ENCODE measurements around the gene PWWP2B. TPM values are rescaled to one million over a fixed set of nuclear protein-coding genes. Genes with fewer than 3 reads are reported as not detected.
A peak's percentile ranks its signal among the peaks of the same experiment; 100 is the strongest.

PWWP2B gene
- polyA plus RNA-seq, 2 of the 4 experiments (the other 2 are of a cell fraction): 2.8 to 7.3 TPM

DNA sequence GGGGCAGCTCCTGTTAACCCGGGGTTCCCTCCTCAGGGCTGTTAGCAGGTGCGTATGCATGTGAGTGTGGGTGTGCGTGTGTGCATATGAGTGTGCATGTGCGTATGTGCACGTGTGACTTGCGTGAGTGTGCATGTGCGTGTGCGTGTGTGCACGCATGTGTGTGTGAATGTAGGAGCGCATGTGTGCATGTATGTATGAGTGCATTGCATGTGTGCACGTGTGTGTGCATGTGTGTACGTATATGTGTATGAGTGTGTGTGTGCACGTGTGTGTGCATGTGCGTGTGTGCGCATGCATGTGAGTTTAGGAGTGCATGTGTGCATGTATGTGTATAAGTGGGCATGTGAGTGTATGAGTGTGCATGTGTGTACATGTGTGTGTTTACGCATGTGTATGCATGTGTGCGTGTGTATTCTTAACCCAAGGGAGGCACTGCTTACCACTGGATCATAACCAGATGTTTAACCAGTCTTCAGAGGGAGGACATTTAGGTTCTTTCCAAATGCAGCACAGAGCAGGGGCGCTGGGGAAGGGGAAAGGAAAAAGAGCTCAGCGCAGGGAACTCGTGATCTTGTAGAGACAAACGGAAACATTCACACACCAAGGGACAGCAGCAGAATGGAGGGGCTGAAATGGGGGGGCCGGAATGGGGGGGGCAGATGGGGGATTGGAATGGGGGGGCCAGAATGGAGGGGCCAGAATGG is 45.0 kb downstream of the PWWP2B start:
- FAIRE-seq: no peak
- no peak overlapping the region for H3K27ac ChIP-seq
- TF ChIP-seq POLR2A (IDR thresholded peaks at IDR 0.05; ENCODE audit: low read length) (no peak), SMC3 (IDR thresholded peaks at IDR 0.05) (no peak), ZC3H11A (IDR thresholded peaks at IDR 0.05) (no peak), TP53 (CRISPR knock-in tag; IDR thresholded peaks at IDR 0.05) (no peak), NR3C1 (IDR thresholded peaks at IDR 0.05) (no peak), ESRRA (IDR thresholded peaks at IDR 0.05; ENCODE audit: borderline replicate concordance, low read length) (no peak), KDM1A (IDR thresholded peaks at IDR 0.05; ENCODE audit: low read depth) (no peak)
- no peak overlapping the region for H3K4me3 ChIP-seq
- no peak overlapping the region for H3K4me2 ChIP-seq
- no peaks in the 10 kb centered on the region for H3K9me3 ChIP-seq
- no peak for DNase-seq (ENCODE audit: low read depth in 1 of 2, low spot score in 1 of 2)
- WGBS (ENCODE audit: missing lambda C conversion rate): 90% methylated on average over 21 of the region's 22 CpGs
- ChIA-PET CTCF (interaction anchor here (0.7 to 2.1 kb wide), 9 partner anchors 10 to 54 kb away, joined by 3 to 10 read pairs (median 3); no protein-coding TSS in a partner anchor), POLR2A (no interaction called here)
- H3K4me1 ChIP-seq: peaks cover 35% of the 10 kb centered on the region
- ATAC-seq: no peak

DNA sequence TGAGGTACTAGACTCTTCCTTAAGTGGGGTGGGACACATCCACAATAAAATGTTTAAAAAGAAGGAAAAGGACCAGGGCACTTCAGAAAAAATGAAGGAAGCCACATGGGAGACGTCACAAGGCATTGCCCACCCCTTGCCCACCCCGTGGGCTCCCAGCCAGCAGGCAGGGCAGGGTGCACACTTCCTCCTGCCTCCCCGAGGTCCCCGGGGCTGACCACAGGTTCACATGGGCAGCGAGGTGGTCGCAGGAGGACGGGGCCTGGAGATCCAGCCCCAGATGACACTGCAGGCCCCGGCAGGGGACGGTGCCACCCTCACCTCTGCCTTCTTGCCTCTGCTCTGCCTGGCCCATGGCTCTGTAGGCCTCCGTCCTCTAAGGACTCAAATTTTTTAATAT is 45.6 kb downstream of the PWWP2B start:
- 84% methylated on average over 3 of the region's 10 CpGs for WGBS (ENCODE audit: missing lambda C conversion rate)
- Histone ChIP-seq H3K4me2 (no peak overlapping the region), H3K27ac (peak overlapping the region in 1 of 2 experiments; percentile 4; a peak in 1 of 6 replicates), H3K9me3 (no peaks in the 10 kb centered on the region), H3K4me3 (no peak overlapping the region), H3K4me1 (peaks cover 42% of the 10 kb centered on the region)
- no peak for TF ChIP-seq SREBF2 (IDR thresholded peaks at IDR 0.05)
- TF ChIP-seq NFE2L2 (conservative IDR thresholded peaks at IDR 0.05; ENCODE audit: low read length): no peak
- TF ChIP-seq, protein P1, sequence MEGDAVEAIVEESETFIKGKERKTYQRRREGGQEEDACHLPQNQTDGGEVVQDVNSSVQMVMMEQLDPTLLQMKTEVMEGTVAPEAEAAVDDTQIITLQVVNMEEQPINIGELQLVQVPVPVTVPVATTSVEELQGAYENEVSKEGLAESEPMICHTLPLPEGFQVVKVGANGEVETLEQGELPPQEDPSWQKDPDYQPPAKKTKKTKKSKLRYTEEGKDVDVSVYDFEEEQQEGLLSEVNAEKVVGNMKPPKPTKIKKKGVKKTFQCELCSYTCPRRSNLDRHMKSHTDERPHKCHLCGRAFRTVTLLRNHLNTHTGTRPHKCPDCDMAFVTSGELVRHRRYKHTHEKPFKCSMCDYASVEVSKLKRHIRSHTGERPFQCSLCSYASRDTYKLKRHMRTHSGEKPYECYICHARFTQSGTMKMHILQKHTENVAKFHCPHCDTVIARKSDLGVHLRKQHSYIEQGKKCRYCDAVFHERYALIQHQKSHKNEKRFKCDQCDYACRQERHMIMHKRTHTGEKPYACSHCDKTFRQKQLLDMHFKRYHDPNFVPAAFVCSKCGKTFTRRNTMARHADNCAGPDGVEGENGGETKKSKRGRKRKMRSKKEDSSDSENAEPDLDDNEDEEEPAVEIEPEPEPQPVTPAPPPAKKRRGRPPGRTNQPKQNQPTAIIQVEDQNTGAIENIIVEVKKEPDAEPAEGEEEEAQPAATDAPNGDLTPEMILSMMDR (IDR thresholded peaks at IDR 0.05): no peak
- no peak for TF ChIP-seq HOXB13 (CRISPR knock-in tag; IDR thresholded peaks at IDR 0.05; ENCODE audit: low read depth)
- TF ChIP-seq, protein P2, sequence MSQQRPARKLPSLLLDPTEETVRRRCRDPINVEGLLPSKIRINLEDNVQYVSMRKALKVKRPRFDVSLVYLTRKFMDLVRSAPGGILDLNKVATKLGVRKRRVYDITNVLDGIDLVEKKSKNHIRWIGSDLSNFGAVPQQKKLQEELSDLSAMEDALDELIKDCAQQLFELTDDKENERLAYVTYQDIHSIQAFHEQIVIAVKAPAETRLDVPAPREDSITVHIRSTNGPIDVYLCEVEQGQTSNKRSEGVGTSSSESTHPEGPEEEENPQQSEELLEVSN (IDR thresholded peaks at IDR 0.05; ENCODE audit: borderline replicate concordance, low read depth): no peak
- TF ChIP-seq CHD2 (IDR thresholded peaks at IDR 0.05; ENCODE audit: low read length, partially characterized antibody): no peak
- TF ChIP-seq HOXB5 (CRISPR knock-in tag; IDR thresholded peaks at IDR 0.05): no peak
- TF ChIP-seq TFCP2L1 (CRISPR knock-in tag; IDR thresholded peaks at IDR 0.05): no peak
- no peak for TF ChIP-seq MAZ (IDR thresholded peaks at IDR 0.05; ENCODE audit: borderline replicate concordance, low read depth, low read length)
- TF ChIP-seq MAFK (IDR thresholded peaks at IDR 0.05; ENCODE audit: partially characterized antibody): no peak
- no peak for TF ChIP-seq FOSB (CRISPR knock-in tag; IDR thresholded peaks at IDR 0.05)
- TF ChIP-seq EHMT2 (IDR thresholded peaks at IDR 0.05; ENCODE audit: low read depth): no peak
- TF ChIP-seq RCOR1 (IDR thresholded peaks at IDR 0.05; ENCODE audit: low read depth, low read length): no peak
- TF ChIP-seq, protein P3, sequence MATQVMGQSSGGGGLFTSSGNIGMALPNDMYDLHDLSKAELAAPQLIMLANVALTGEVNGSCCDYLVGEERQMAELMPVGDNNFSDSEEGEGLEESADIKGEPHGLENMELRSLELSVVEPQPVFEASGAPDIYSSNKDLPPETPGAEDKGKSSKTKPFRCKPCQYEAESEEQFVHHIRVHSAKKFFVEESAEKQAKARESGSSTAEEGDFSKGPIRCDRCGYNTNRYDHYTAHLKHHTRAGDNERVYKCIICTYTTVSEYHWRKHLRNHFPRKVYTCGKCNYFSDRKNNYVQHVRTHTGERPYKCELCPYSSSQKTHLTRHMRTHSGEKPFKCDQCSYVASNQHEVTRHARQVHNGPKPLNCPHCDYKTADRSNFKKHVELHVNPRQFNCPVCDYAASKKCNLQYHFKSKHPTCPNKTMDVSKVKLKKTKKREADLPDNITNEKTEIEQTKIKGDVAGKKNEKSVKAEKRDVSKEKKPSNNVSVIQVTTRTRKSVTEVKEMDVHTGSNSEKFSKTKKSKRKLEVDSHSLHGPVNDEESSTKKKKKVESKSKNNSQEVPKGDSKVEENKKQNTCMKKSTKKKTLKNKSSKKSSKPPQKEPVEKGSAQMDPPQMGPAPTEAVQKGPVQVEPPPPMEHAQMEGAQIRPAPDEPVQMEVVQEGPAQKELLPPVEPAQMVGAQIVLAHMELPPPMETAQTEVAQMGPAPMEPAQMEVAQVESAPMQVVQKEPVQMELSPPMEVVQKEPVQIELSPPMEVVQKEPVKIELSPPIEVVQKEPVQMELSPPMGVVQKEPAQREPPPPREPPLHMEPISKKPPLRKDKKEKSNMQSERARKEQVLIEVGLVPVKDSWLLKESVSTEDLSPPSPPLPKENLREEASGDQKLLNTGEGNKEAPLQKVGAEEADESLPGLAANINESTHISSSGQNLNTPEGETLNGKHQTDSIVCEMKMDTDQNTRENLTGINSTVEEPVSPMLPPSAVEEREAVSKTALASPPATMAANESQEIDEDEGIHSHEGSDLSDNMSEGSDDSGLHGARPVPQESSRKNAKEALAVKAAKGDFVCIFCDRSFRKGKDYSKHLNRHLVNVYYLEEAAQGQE (IDR thresholded peaks at IDR 0.05): no peak
- TF ChIP-seq, protein P4, sequence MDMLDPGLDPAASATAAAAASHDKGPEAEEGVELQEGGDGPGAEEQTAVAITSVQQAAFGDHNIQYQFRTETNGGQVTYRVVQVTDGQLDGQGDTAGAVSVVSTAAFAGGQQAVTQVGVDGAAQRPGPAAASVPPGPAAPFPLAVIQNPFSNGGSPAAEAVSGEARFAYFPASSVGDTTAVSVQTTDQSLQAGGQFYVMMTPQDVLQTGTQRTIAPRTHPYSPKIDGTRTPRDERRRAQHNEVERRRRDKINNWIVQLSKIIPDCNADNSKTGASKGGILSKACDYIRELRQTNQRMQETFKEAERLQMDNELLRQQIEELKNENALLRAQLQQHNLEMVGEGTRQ (IDR thresholded peaks at IDR 0.05): no peak
- TF ChIP-seq, protein P5, sequence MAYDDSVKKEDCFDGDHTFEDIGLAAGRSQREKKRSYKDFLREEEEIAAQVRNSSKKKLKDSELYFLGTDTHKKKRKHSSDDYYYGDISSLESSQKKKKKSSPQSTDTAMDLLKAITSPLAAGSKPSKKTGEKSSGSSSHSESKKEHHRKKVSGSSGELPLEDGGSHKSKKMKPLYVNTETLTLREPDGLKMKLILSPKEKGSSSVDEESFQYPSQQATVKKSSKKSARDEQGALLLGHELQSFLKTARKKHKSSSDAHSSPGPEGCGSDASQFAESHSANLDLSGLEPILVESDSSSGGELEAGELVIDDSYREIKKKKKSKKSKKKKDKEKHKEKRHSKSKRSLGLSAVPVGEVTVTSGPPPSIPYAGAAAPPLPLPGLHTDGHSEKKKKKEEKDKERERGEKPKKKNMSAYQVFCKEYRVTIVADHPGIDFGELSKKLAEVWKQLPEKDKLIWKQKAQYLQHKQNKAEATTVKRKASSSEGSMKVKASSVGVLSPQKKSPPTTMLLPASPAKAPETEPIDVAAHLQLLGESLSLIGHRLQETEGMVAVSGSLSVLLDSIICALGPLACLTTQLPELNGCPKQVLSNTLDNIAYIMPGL (CRISPR knock-in tag; IDR thresholded peaks at IDR 0.05; ENCODE audit: borderline replicate concordance): no peak
- no peak for TF ChIP-seq ZNF302 (CRISPR knock-in tag; IDR thresholded peaks at IDR 0.05)
- no peak for TF ChIP-seq BHLHE40 (IDR thresholded peaks at IDR 0.05; ENCODE audit: low read depth, low read length)
- CTCF ChIA-PET: interaction anchor here (1.1 to 2.1 kb wide), 7 partner anchors 10 to 55 kb away, joined by 3 to 10 read pairs (median 4); partner anchors contain the start of gene PWWP2B
- POLR2A ChIA-PET: no interaction called here
- ATAC-seq (no peak), DNase-seq (ENCODE audit: low read depth in 1 of 2, low spot score in 1 of 2) (no peak), FAIRE-seq (no peak)
